ENCODE results near the gene TRIP4.

Gene TRIP4

DNA sequence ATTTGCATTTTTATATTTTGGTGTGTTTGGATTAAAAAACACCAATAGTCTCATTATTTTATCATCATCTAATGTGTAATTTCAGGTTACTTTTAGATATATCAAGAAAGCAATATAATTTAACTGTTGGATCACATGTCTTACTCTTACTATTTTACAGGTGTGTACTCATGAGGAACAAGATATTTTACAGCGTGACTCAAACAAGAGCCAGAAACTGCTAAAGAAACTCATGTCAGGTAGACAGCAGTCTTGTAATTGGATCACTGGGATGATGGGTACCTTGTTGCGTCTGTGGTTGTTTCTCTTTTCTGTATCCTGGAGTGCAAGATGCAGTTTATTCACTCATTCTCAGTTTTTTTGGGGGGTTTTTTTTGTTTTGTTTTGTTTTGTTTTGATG, 12.9 kb downstream of the TRIP4 start:
- POLR2A ChIA-PET (ENCODE audit: low non-redundant PET), result no interaction called here
- CTCF ChIA-PET, result no interaction called here
- no peak overlapping the region; the same call in 1 of the 2 replicates for H3K27ac ChIP-seq
- no peak for DNase-seq (ENCODE audit: low spot score)
- TF ChIP-seq, protein P1, sequence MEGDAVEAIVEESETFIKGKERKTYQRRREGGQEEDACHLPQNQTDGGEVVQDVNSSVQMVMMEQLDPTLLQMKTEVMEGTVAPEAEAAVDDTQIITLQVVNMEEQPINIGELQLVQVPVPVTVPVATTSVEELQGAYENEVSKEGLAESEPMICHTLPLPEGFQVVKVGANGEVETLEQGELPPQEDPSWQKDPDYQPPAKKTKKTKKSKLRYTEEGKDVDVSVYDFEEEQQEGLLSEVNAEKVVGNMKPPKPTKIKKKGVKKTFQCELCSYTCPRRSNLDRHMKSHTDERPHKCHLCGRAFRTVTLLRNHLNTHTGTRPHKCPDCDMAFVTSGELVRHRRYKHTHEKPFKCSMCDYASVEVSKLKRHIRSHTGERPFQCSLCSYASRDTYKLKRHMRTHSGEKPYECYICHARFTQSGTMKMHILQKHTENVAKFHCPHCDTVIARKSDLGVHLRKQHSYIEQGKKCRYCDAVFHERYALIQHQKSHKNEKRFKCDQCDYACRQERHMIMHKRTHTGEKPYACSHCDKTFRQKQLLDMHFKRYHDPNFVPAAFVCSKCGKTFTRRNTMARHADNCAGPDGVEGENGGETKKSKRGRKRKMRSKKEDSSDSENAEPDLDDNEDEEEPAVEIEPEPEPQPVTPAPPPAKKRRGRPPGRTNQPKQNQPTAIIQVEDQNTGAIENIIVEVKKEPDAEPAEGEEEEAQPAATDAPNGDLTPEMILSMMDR (conservative IDR thresholded peaks at IDR 0.05; ENCODE audit: low read depth), result no peak

DNA sequence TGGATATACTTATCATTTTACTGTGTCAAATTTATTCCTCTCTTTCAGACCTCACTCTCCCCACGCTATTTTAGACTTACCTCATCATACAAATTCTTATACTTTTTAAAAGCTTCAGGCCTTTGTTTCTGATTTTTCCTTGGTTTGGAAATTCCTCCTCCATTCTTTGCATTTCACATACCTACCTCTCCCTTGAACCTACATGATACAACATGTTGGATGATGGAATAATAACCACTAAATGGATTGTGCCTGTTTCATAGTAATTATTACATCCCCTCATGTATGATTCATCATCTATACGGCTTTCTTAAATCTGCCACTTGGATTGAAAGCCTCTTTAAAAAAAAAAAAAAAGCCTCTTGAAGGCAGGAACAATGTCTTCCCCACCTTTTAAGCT, 24.6 kb downstream of the TRIP4 start:
- peak; percentile 95 for DNase-seq (ENCODE audit: low spot score)
- TF ChIP-seq, protein P1 (conservative IDR thresholded peaks at IDR 0.05; ENCODE audit: low read depth), result no peak
- ChIA-PET CTCF (interaction anchor here (0.6 to 1.0 kb wide), 4 partner anchors 13 to 398 kb away, joined by 3 to 4 read pairs (median 4); no protein-coding TSS in a partner anchor), POLR2A (ENCODE audit: low non-redundant PET) (no interaction called here)
- peak overlapping the region; percentile 92 for H3K27ac ChIP-seq

DNA sequence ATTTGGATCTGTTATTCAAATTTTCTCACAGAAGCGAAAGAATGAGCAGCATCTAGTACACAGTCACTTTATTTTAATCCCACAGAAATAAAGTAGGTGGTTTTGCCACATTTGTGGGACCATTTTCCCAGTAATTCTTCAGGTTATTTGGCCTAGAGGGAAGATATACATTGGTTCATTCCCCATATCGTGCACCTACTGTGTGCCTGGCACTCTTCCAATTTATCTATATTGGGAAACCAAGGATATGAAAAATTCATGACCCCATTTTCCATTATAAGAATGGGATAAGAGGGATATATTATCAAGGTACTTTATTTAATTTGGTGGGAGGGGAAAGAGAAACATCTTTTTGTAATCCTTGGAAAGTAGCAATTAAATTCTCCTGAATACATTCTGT, 35.1 kb downstream of the TRIP4 start:
- DNase-seq (ENCODE audit: low spot score), result no peak
- ChIA-PET POLR2A (ENCODE audit: low non-redundant PET) (no interaction called here), CTCF (no interaction called here)
- H3K27ac ChIP-seq, result no peak overlapping the region
- TF ChIP-seq, protein P1 (conservative IDR thresholded peaks at IDR 0.05; ENCODE audit: low read depth), result no peak

DNA sequence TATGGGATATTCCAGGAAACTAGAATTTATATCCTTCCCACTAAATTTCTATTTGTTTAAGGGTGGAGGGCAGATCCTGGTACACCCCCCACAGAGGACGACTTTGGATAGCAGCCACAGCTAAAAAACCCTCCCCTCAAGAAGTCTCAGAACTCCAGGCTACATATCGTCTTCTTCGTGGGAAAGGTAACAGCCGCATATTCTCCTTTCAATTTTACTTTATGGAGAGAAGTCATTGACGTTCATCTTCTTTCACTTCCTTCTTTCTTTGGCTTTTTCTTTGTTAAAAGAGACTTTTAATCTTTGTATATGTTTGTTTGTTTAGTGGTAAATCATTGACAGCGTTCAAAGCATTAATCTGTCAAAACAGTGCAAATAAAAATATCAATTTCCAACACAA, 36.3 kb downstream of the TRIP4 start:
- no peak for DNase-seq (ENCODE audit: low spot score)
- ChIA-PET POLR2A (ENCODE audit: low non-redundant PET) (no interaction called here), CTCF (interaction anchor here (0.7 kb wide), 2 partner anchors 107 to 514 kb away, joined by 3 read pairs; no protein-coding TSS in a partner anchor)
- H3K27ac ChIP-seq, result no peak overlapping the region
- TF ChIP-seq, protein P1 (conservative IDR thresholded peaks at IDR 0.05; ENCODE audit: low read depth), result no peak

DNA sequence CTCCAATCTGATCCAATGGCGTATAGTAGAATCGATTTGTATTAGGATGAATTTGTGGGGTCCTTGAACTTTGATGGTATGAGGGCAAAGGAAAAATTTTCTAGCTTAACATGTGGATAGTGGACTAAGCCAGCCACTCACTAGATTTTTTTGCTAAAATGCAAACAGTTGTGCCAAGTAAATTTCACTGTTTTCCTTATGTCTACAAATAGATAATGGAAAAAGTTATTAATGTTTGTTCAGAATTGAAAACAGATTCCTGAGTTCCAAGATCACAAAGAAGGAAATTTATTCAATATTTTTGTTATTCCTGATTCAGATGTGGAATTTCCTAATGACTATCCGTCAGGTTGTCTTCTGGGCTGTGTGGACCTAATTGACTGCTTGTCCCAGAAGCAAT, 37.6 kb downstream of the TRIP4 start:
- no peak overlapping the region for H3K27ac ChIP-seq
- POLR2A ChIA-PET (ENCODE audit: low non-redundant PET), result no interaction called here
- TF ChIP-seq, protein P1 (conservative IDR thresholded peaks at IDR 0.05; ENCODE audit: low read depth), result no peak
- CTCF ChIA-PET, result interaction anchor here (0.6 to 1.7 kb wide), 4 partner anchors 15 to 646 kb away, joined by 3 to 5 read pairs (median 4); no protein-coding TSS in a partner anchor
- no peak for DNase-seq (ENCODE audit: low spot score)

DNA sequence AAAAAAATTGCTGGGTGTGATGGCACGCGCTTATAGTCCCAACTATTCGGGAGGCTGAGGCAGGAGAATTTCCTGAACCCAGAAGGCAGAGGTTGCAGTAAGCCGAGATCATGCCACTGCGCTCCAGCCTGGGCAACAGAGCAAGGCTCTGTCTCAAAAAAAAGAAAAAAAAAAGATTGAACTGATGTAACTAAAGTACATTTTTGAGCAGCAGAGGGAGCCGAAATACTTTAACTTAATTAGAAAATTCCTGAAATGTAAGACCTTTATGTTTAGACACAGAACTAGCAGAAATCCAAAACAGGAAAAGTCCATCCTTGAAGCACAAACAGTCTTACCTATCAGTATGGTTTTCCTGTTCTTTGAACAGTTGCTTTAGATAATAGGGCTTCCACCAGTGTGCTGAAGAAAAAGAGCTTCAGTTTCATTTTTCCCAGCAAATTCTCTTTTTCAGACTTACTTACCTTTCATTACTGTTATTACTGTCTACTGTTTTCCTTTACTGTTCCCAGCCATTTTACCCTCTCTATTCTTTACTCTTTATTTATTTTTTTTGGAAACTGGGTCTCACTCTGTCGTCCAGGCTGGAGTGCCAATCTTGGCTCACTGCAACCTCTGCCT, 39.3 kb downstream of the TRIP4 start:
- DNase-seq (ENCODE audit: low spot score), result no peak
- 0 out of 2 replicates have a peak overlapping the region, but pooled peaks have one; percentile 8 for H3K27ac ChIP-seq
- TF ChIP-seq, protein P1 (conservative IDR thresholded peaks at IDR 0.05; ENCODE audit: low read depth), result peak; percentile 41
- CTCF ChIA-PET, result interaction anchor here (0.6 to 2.1 kb wide), 6 partner anchors 68 to 300 kb away, joined by 3 to 7 read pairs (median 4); no protein-coding TSS in a partner anchor
- POLR2A ChIA-PET (ENCODE audit: low non-redundant PET), result no interaction called here

Measured in RWPE1 (cell line).